CD4-positive, alpha-beta memory T cell (primary cell): Measurements from ENCODE around the gene SMYD3. TPM values are rescaled to one million over a fixed set of nuclear protein-coding genes. Genes with fewer than 3 reads are reported as not detected.

Source experiments
- CTCF ChIA-PET: fragments of 350-600 bp; sonication (Branson Sonifier 250); formaldehyde crosslinking; loops from one replicate; lab custom pipeline; 2021; ENCODE audit warnings: inconsistent platforms; ENCODE audit not compliant: partially characterized antibody; lab: Charles Lee
- POLR2A ChIA-PET: fragments of 350-600 bp; sonication (Branson Sonifier 250); formaldehyde crosslinking; loops from one replicate; lab custom pipeline; 2021; ENCODE audit not compliant: partially characterized antibody; lab: Charles Lee
- DNase-seq, 5 donors: peaks; one replicate each; pipeline versions ENCODE4 v3.0.0 to v3.0.0-alpha.2; 2020 to 2022; ENCODE audit warnings: mixed read lengths in 1 of 5
- H3K27ac ChIP-seq: one replicate; pipeline ENCODE4 v1.7.0; 2013; ENCODE audit warnings: low read depth, low read length
- H3K27me3 ChIP-seq: 2 replicates; pipeline ENCODE4 v1.7.0; 2013; ENCODE audit warnings: mild to moderate bottlenecking, low read length, moderate library complexity; ENCODE audit not compliant: insufficient read depth
- H3K36me3 ChIP-seq: 2 replicates; pipeline ENCODE4 v1.7.0; 2013; ENCODE audit warnings: mild to moderate bottlenecking, low read length, moderate library complexity; ENCODE audit not compliant: insufficient read depth
- H3K4me1 ChIP-seq: 2 replicates; pipeline ENCODE4 v1.7.0; 2013; ENCODE audit warnings: mild to moderate bottlenecking, low read length, moderate library complexity; ENCODE audit not compliant: insufficient read depth
- H3K4me3 ChIP-seq, 2 donors: one replicate each; pipeline ENCODE4 v1.7.0; 2013; ENCODE audit warnings: low read length in 2 of 2, mild to moderate bottlenecking in 1 of 2
- H3K9me3 ChIP-seq, 2 donors: one replicate each; pipeline ENCODE4 v1.7.0; 2013; ENCODE audit warnings: low read length in 2 of 2, control low read depth in 1 of 2; ENCODE audit not compliant: control insufficient read depth in 1 of 2
- H3K27ac Mint-ChIP-seq, 7 donors: one replicate each; pipeline ENCODE4 v1.8.0; 2020 to 2021; ENCODE audit warnings: mixed read lengths in 7 of 7, mild to moderate bottlenecking in 6 of 7, inconsistent platforms in 3 of 7, moderate library complexity in 3 of 7
- H3K27me3 Mint-ChIP-seq, 2 donors: one replicate each; pipeline ENCODE4 v1.8.0; 2020 to 2021; ENCODE audit warnings: mixed read lengths in 2 of 2
- H3K36me3 Mint-ChIP-seq, 2 donors: one replicate each; pipeline ENCODE4 v1.8.0; 2020 to 2021; ENCODE audit warnings: mixed read lengths in 2 of 2, inconsistent platforms in 1 of 2, mild to moderate bottlenecking in 1 of 2
- H3K4me1 Mint-ChIP-seq, 4 donors: one replicate each; pipeline ENCODE4 v1.8.0; 2020 to 2021; ENCODE audit warnings: mixed read lengths in 4 of 4, mild to moderate bottlenecking in 1 of 4
- H3K4me3 Mint-ChIP-seq, 8 donors: one replicate each; pipeline ENCODE4 v1.8.0; 2020 to 2021; ENCODE audit warnings: mixed read lengths in 8 of 8, mild to moderate bottlenecking in 7 of 8, moderate library complexity in 6 of 8, inconsistent platforms in 3 of 8
- H3K9me3 Mint-ChIP-seq, 8 donors: one replicate each; pipeline ENCODE4 v1.8.0; 2020 to 2021; ENCODE audit warnings: mixed read lengths in 8 of 8, mild to moderate bottlenecking in 5 of 8, inconsistent platforms in 3 of 8, moderate library complexity in 1 of 8
- intact Hi-C: fragments of 100-400 bp; cut with micrococcal nuclease; formaldehyde crosslinking; loops from one replicate; pipeline ENCODE4 v1.15.1; 2023
- polyA plus RNA-seq, 2 donors: library from polyadenylated mRNA; unstranded; fragments of 300-500 nt; fragmentation: Illumina TruSeq; gene quantifications; one replicate each; pipeline ENCODE4 v1.2.3, GENCODE V29; 2021
- total RNA-seq, 2 experiments: library from RNA; stranded (reverse); gene quantifications; one replicate each; pipeline ENCODE4 v1.2.3, GENCODE V29; 2021

Gene SMYD3
- total and polyA plus RNA-seq, 4 experiments from 2014 or later = 19.5 to 28.9 (median 22.9) TPM

- Mint-ChIP-seq H3K36me3 (peaks cover 5 to 29% of the 10 kb centered on the region in 2 donors), H3K27me3 (no peaks in the 10 kb centered on the region), H3K4me1 (peaks cover 0 to 3% (median 0%) of the 10 kb centered on the region in 4 donors), H3K4me3 (no peak overlapping the region), H3K27ac (no peak overlapping the region), H3K9me3 (no peaks in the 10 kb centered on the region)
- H3K27ac ChIP-seq = no peak overlapping the region
- no peaks in the 10 kb centered on the region for H3K4me1 ChIP-seq
- intact Hi-C loops = no loop called here
- H3K27me3 ChIP-seq = no peaks in the 10 kb centered on the region
- CTCF ChIA-PET = no interaction called here
- POLR2A ChIA-PET = no interaction called here
- H3K36me3 ChIP-seq = no peaks in the 10 kb centered on the region
- H3K4me3 ChIP-seq = no peak overlapping the region
- DNase-seq = no peak
- H3K9me3 ChIP-seq = no peaks in the 10 kb centered on the region
Observed at GRCh38 chr1:246317332-246318035, 189.6 kb downstream of the SMYD3 start.

DNA sequence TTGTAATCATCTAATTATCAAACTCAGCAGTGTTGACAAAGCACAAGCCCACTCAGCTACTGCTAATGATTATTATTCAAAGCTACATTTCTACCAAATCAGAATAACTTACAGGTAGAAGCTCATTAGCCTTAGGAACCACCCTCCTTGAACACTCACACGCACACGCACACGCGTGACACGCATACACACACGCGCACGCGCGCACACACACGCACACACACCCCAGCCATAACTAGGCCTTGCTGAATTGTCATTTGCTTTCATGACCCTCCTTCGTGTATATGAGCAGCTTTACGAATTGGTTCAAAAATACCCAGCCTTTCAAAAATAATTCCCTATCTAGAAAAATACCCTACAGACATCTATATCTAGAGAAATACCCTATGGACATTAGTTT is 195.6 kb downstream of the SMYD3 start:
- Mint-ChIP-seq H3K27me3 (no peaks in the 10 kb centered on the region), H3K9me3 (no peaks in the 10 kb centered on the region), H3K4me1 (peaks cover 0 to 1% (median 0%) of the 10 kb centered on the region in 4 donors), H3K36me3 (peaks cover 17 to 36% of the 10 kb centered on the region in 2 donors), H3K27ac (no peak overlapping the region), H3K4me3 (no peak overlapping the region)
- intact Hi-C loops = no loop called here
- ChIA-PET POLR2A (no interaction called here), CTCF (interaction anchor here (0.6 kb wide), 1 partner anchor 47 kb away, joined by 4 read pairs; no protein-coding TSS in a partner anchor)
- Histone ChIP-seq H3K36me3 (no peaks in the 10 kb centered on the region), H3K4me3 (no peak overlapping the region), H3K27ac (no peak overlapping the region), H3K27me3 (no peaks in the 10 kb centered on the region), H3K4me1 (no peaks in the 10 kb centered on the region), H3K9me3 (no peaks in the 10 kb centered on the region)
- no peak for DNase-seq

GRCh38 chr1:246309247-246309884 is 197.7 kb downstream of the SMYD3 start:
- peaks cover 18 to 26% of the 10 kb centered on the region in 2 donors for H3K36me3 Mint-ChIP-seq
- Histone ChIP-seq H3K27ac (no peak overlapping the region), H3K4me3 (no peak overlapping the region), H3K27me3 (no peaks in the 10 kb centered on the region), H3K9me3 (no peaks in the 10 kb centered on the region), H3K36me3 (no peaks in the 10 kb centered on the region), H3K4me1 (no peaks in the 10 kb centered on the region)
- ChIA-PET CTCF (no interaction called here), POLR2A (no interaction called here)
- intact Hi-C loops = no loop called here
- peaks cover 0 to 1% (median 0%) of the 10 kb centered on the region in 4 donors for H3K4me1 Mint-ChIP-seq
- no peak overlapping the region for H3K27ac Mint-ChIP-seq
- H3K9me3 Mint-ChIP-seq = no peaks in the 10 kb centered on the region
- DNase-seq = no peak
- no peak overlapping the region for H3K4me3 Mint-ChIP-seq
- no peaks in the 10 kb centered on the region for H3K27me3 Mint-ChIP-seq

DNA sequence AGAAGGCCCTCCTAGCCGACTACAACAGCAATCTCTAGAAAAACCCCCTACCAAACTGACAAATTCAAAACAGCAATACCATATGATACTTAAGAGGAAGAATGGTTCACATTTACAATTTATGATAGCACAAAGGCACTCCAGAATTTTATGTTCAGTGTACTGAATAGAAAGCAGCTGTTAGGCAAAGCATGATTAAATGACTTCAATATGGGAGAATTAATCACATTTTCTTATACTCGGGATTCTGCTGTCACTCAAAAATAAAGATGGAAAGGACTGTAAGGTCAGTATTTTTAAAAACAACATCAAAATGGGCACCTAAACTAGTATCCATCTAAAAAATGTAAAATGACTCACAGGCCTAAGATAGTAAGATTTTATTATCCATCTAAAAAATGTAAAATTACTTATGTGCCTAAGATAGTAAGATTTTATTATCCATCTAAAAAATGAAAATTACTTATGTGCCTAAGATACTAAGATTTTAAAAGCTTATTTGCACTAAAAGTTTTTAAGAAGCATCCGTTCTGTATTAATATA is 198.5 kb downstream of the SMYD3 start:
- ChIA-PET POLR2A (no interaction called here), CTCF (no interaction called here)
- no peaks in the 10 kb centered on the region for H3K27me3 ChIP-seq
- H3K9me3 ChIP-seq = no peaks in the 10 kb centered on the region
- Mint-ChIP-seq H3K4me3 (no peak overlapping the region), H3K36me3 (peaks cover 16 to 26% of the 10 kb centered on the region in 2 donors), H3K27ac (no peak overlapping the region), H3K9me3 (no peaks in the 10 kb centered on the region), H3K27me3 (no peaks in the 10 kb centered on the region), H3K4me1 (peaks cover 0 to 1% (median 0%) of the 10 kb centered on the region in 4 donors)
- no peak for DNase-seq
- no peak overlapping the region for H3K4me3 ChIP-seq
- intact Hi-C loops = no loop called here
- H3K36me3 ChIP-seq = no peaks in the 10 kb centered on the region
- no peak overlapping the region for H3K27ac ChIP-seq
- H3K4me1 ChIP-seq = no peaks in the 10 kb centered on the region

DNA sequence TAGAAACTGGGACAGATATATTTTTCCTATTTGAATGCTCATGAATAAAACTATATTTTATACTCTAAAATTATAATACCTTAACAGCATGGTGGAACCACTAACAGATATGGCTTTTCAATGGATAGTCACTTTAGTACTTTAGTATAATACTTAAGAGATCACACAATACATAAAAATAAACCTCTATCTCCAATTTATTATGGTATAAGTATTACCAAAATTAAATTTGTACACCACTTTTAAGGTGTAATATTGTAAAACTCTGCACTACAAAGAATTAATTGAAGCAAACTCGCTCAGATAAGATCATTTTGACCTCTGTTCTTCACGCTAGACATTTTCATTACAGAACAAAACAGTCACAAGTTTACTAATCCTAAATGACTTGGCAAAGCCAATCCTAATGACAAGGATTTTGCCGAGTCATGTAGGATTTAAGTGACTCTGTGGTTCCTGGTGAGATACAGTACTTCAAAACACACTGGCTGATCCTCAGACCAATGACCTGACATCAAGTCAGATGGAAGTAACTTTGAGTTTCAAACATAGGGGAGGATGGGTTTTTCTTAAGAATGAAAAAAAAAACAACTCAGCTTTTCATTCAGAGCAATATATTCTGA is 200.6 kb downstream of the SMYD3 start:
- no peak overlapping the region for H3K27ac Mint-ChIP-seq
- no peaks in the 10 kb centered on the region for H3K4me1 ChIP-seq
- intact Hi-C loops = no loop called here
- no peak overlapping the region for H3K4me3 ChIP-seq
- no peaks in the 10 kb centered on the region for H3K27me3 ChIP-seq
- H3K27ac ChIP-seq = no peak overlapping the region
- H3K9me3 ChIP-seq = no peaks in the 10 kb centered on the region
- no peaks in the 10 kb centered on the region for H3K36me3 ChIP-seq
- H3K4me3 Mint-ChIP-seq = no peak overlapping the region
- H3K4me1 Mint-ChIP-seq = peaks cover 0 to 1% (median 0%) of the 10 kb centered on the region in 4 donors
- H3K9me3 Mint-ChIP-seq = no peaks in the 10 kb centered on the region
- ChIA-PET POLR2A (no interaction called here), CTCF (no interaction called here)
- no peaks in the 10 kb centered on the region for H3K27me3 Mint-ChIP-seq
- no peak for DNase-seq
- H3K36me3 Mint-ChIP-seq = peaks cover 11 to 12% of the 10 kb centered on the region in 2 donors

DNA sequence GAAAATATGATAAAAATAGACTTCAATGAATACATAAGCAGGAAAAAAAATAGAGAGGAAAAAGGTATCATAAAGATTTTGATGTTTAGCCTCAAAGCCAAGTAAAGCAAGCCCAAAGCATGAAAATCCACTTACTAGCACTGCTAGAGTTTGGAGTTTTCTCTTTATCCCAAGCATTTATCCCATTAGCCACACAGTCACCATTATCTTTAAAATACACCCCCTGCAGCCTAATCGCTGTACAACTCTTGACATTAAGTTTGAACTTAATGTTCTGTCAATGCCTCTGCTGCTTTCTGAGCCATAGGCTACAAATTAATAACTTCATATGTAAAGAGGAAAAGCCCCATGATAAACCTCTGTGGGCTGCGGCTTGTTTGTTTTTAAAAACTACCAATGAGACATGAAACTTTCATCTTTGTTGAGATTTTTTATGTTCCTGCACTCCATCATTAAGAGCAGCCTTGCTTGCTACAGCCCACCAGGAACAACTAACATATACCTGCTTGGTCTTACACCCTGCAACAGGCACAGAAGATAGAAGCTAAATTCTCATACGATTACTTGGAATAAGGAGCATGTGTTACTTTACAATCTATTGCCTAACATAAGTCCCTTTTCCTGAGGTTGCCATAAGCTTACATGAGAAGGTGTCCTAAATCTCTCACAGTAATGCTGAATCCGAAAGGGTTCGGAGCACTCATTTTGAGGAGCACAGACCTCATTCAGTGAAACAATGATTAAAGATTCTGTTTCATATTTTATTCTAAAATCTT is 202.4 kb downstream of the SMYD3 start:
- Histone ChIP-seq H3K9me3 (no peaks in the 10 kb centered on the region), H3K4me1 (no peaks in the 10 kb centered on the region), H3K4me3 (no peak overlapping the region), H3K27me3 (no peaks in the 10 kb centered on the region), H3K27ac (no peak overlapping the region), H3K36me3 (no peaks in the 10 kb centered on the region)
- CTCF ChIA-PET = no interaction called here
- peaks cover 14 to 17% of the 10 kb centered on the region in 2 donors for H3K36me3 Mint-ChIP-seq
- POLR2A ChIA-PET = no interaction called here
- intact Hi-C loops = no loop called here
- H3K27ac Mint-ChIP-seq = no peak overlapping the region
- no peak for DNase-seq
- no peak overlapping the region for H3K4me3 Mint-ChIP-seq
- H3K27me3 Mint-ChIP-seq = no peaks in the 10 kb centered on the region
- H3K4me1 Mint-ChIP-seq = no peaks in the 10 kb centered on the region
- H3K9me3 Mint-ChIP-seq = no peaks in the 10 kb centered on the region
